ENCODE measurements around the gene AUTS2.

The AUTS2 gene

GRCh38 chr7:69903410-69903809 lies 305.1 kb downstream of the AUTS2 start:
- ChIA-PET CTCF (no interaction called here), POLR2A (no interaction called here)
- Histone ChIP-seq H3K4me1 (ENCODE audit: control insufficient read depth, insufficient read depth, low read length) (peaks cover 26% of the 10 kb centered on the region), H3K36me3 (ENCODE audit: control insufficient read depth in 2 of 2, insufficient read depth in 1 of 2, low read length in 2 of 2) (no peaks in the 10 kb centered on the region), H3K27ac (ENCODE audit: extremely low read depth, low read depth, low read length) (no peak overlapping the region), H3K9me3 (ENCODE audit: control insufficient read depth, insufficient read depth, low read depth, low read length) (no peaks in the 10 kb centered on the region), H3K4me3 (ENCODE audit: low read depth, low read length) (no peak overlapping the region)
- TF ChIP-seq ZNF48 (tag by site-specific recombination; IDR thresholded peaks at IDR 0.05) (no peak), ZBTB26 (tag by site-specific recombination; optimal IDR thresholded peaks at IDR 0.05) (no peak), ZNF114 (tag by site-specific recombination; IDR thresholded peaks at IDR 0.05) (no peak), MEIS1 (CRISPR knock-in tag; IDR thresholded peaks at IDR 0.05; ENCODE audit: borderline replicate concordance) (no peak), ZNF23 (tag by site-specific recombination; IDR thresholded peaks at IDR 0.05; ENCODE audit: borderline replicate concordance) (no peak), ZNF621 (tag by site-specific recombination; IDR thresholded peaks at IDR 0.05) (no peak), KLF16 (tag by site-specific recombination; IDR thresholded peaks at IDR 0.05) (no peak), PRDM10 (tag by site-specific recombination; IDR thresholded peaks at IDR 0.05) (no peak), WT1 (tag by site-specific recombination; IDR thresholded peaks at IDR 0.05) (no peak), ZNF610 (tag by site-specific recombination; IDR thresholded peaks at IDR 0.05; ENCODE audit: borderline replicate concordance) (no peak), ZNF138 (tag by site-specific recombination; IDR thresholded peaks at IDR 0.05; ENCODE audit: borderline replicate concordance) (no peak), ZNF146 (tag by site-specific recombination; IDR thresholded peaks at IDR 0.05) (no peak), ZNF341 (tag by site-specific recombination; IDR thresholded peaks at IDR 0.05; ENCODE audit: low read depth) (no peak), ZNF366 (tag by site-specific recombination; conservative IDR thresholded peaks at IDR 0.05) (no peak)
- TF ChIP-seq, protein P1, sequence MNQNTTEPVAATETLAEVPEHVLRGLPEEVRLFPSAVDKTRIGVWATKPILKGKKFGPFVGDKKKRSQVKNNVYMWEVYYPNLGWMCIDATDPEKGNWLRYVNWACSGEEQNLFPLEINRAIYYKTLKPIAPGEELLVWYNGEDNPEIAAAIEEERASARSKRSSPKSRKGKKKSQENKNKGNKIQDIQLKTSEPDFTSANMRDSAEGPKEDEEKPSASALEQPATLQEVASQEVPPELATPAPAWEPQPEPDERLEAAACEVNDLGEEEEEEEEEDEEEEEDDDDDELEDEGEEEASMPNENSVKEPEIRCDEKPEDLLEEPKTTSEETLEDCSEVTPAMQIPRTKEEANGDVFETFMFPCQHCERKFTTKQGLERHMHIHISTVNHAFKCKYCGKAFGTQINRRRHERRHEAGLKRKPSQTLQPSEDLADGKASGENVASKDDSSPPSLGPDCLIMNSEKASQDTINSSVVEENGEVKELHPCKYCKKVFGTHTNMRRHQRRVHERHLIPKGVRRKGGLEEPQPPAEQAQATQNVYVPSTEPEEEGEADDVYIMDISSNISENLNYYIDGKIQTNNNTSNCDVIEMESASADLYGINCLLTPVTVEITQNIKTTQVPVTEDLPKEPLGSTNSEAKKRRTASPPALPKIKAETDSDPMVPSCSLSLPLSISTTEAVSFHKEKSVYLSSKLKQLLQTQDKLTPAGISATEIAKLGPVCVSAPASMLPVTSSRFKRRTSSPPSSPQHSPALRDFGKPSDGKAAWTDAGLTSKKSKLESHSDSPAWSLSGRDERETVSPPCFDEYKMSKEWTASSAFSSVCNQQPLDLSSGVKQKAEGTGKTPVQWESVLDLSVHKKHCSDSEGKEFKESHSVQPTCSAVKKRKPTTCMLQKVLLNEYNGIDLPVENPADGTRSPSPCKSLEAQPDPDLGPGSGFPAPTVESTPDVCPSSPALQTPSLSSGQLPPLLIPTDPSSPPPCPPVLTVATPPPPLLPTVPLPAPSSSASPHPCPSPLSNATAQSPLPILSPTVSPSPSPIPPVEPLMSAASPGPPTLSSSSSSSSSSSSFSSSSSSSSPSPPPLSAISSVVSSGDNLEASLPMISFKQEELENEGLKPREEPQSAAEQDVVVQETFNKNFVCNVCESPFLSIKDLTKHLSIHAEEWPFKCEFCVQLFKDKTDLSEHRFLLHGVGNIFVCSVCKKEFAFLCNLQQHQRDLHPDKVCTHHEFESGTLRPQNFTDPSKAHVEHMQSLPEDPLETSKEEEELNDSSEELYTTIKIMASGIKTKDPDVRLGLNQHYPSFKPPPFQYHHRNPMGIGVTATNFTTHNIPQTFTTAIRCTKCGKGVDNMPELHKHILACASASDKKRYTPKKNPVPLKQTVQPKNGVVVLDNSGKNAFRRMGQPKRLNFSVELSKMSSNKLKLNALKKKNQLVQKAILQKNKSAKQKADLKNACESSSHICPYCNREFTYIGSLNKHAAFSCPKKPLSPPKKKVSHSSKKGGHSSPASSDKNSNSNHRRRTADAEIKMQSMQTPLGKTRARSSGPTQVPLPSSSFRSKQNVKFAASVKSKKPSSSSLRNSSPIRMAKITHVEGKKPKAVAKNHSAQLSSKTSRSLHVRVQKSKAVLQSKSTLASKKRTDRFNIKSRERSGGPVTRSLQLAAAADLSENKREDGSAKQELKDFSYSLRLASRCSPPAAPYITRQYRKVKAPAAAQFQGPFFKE (tag by site-specific recombination; IDR thresholded peaks at IDR 0.05; ENCODE audit: borderline replicate concordance) = no peak
